T-helper 2 cell treated with Interferon-gamma antibody and Interleukin-4, amounts not matched to agents 5 μg/mL and 100 μg/mL, for 36 hours (primary cell): ENCODE results near the gene CR2.
"Not testable (repeated sequence)": the region's sequence is repeated elsewhere in the genome, so short reads cannot be mapped to it uniquely, and the experiment has no call there.

Source experiments
- DNase-seq: peaks from one replicate; pipeline ENCODE4 v3.0.0; 2021; ENCODE audit warnings: low spot score
- H3K27ac Mint-ChIP-seq: one replicate; pipeline ENCODE4 v1.8.0; 2021; ENCODE audit warnings: mild to moderate bottlenecking, mixed read lengths
- H3K27me3 Mint-ChIP-seq: one replicate; pipeline ENCODE4 v1.8.0; 2021; ENCODE audit warnings: low read depth, mixed read lengths
- H3K36me3 Mint-ChIP-seq: one replicate; pipeline ENCODE4 v1.8.0; 2021; ENCODE audit warnings: low read depth, mixed read lengths
- H3K4me1 Mint-ChIP-seq: one replicate; pipeline ENCODE4 v1.8.0; 2021; ENCODE audit warnings: low read depth, mixed read lengths
- H3K4me3 Mint-ChIP-seq: one replicate; pipeline ENCODE4 v1.8.0; 2022; ENCODE audit warnings: mild to moderate bottlenecking, moderate library complexity, mixed read lengths
- H3K9me3 Mint-ChIP-seq: one replicate; pipeline ENCODE4 v1.8.0; 2021; ENCODE audit warnings: mixed read lengths

Gene CR2

DNA sequence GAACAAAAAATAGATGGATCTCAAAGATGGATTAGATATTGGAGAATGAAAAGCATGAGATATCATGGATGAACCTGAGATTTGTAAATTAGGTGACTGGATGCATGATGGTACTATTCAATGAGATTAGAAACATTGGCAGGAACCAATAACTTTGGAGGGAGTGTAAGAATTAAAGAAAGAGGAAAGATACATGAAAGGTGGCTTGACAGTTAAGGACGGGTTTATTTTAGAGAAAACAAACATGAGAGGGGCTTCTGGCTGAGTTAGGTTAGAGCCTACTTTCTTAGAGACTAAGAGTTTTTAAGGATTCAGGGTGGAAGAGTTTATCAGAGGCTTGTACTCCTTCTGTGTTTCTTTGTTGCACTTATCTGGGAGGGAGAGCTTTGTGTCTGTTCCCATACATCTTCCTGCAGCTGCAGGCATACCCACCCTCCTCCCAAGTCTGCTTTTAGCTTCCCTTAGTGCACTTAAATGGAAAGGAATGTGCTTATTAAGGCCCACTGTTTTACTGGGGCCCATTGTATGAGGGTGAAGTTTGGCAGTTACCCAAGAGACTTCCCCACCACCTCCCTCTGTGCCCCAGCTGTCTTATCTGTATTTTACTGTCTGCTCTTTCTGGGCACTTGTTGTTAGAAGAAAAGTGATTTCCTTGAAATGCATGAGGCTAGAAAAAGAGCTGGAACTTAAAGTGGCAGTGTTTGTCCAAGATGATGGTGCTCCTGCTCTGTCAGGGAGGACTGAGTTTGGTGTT lies 26.1 kb upstream of the CR2 start:
- peaks cover 13% of the 10 kb centered on the region for H3K27me3 Mint-ChIP-seq
- no peak overlapping the region for H3K27ac Mint-ChIP-seq
- DNase-seq: no peak
- H3K4me3 Mint-ChIP-seq: no peak overlapping the region
- no peaks in the 10 kb centered on the region for H3K9me3 Mint-ChIP-seq
- H3K4me1 Mint-ChIP-seq: no peaks in the 10 kb centered on the region
- no peaks in the 10 kb centered on the region for H3K36me3 Mint-ChIP-seq

GRCh38 chr1:207428783-207429182 lies 25.3 kb upstream of the CR2 start:
- H3K27me3 Mint-ChIP-seq: peaks cover 13% of the 10 kb centered on the region
- H3K27ac Mint-ChIP-seq: no peak overlapping the region
- no peak overlapping the region for H3K4me3 Mint-ChIP-seq

GRCh38 chr1:207429963-207430362 lies 24.2 kb upstream of the CR2 start:
- H3K36me3 Mint-ChIP-seq: no peaks in the 10 kb centered on the region
- H3K9me3 Mint-ChIP-seq: no peaks in the 10 kb centered on the region
- H3K4me3 Mint-ChIP-seq: no peak overlapping the region
- H3K4me1 Mint-ChIP-seq: no peaks in the 10 kb centered on the region
- no peak for DNase-seq
- no peak overlapping the region for H3K27ac Mint-ChIP-seq
- H3K27me3 Mint-ChIP-seq: peaks cover 13% of the 10 kb centered on the region

More at GRCh38 chr1:207428783-207429182, 25.3 kb upstream of the CR2 start:
- Mint-ChIP-seq H3K4me1 (no peaks in the 10 kb centered on the region), H3K9me3 (no peaks in the 10 kb centered on the region), H3K36me3 (no peaks in the 10 kb centered on the region)
- no peak for DNase-seq

DNA sequence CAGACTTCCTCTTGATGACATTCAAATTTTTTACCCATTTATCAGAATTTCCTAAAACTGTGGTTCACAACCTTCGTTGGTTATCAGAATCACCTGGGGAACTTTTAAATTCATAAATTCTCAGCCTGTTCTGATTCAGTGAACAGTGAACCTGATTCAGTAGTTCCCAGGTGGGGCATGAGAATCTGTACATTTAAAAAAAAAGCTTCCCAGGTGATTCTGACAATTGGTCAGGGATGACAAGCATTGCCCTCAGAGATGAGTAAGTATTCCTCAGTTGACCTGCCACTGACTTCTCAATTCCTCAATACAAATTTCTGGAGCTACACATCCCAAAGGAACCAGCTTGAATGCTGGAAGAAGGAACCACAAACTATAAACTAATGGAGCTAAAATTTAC lies 23.5 kb upstream of the CR2 start:
- no peaks in the 10 kb centered on the region for H3K9me3 Mint-ChIP-seq
- DNase-seq: no peak
- H3K27me3 Mint-ChIP-seq: peaks cover 13% of the 10 kb centered on the region
- H3K27ac Mint-ChIP-seq: no peak overlapping the region
- H3K36me3 Mint-ChIP-seq: no peaks in the 10 kb centered on the region
- no peaks in the 10 kb centered on the region for H3K4me1 Mint-ChIP-seq
- H3K4me3 Mint-ChIP-seq: no peak overlapping the region

- H3K9me3 Mint-ChIP-seq: no peaks in the 10 kb centered on the region
- H3K36me3 Mint-ChIP-seq: no peaks in the 10 kb centered on the region
- H3K4me1 Mint-ChIP-seq: no peaks in the 10 kb centered on the region
- no peak overlapping the region for H3K27ac Mint-ChIP-seq
- no peak for DNase-seq
- H3K27me3 Mint-ChIP-seq: peaks cover 13% of the 10 kb centered on the region
- H3K4me3 Mint-ChIP-seq: no peak overlapping the region
Measured at GRCh38 chr1:207431508-207431907, 22.6 kb upstream of the CR2 start.

DNA sequence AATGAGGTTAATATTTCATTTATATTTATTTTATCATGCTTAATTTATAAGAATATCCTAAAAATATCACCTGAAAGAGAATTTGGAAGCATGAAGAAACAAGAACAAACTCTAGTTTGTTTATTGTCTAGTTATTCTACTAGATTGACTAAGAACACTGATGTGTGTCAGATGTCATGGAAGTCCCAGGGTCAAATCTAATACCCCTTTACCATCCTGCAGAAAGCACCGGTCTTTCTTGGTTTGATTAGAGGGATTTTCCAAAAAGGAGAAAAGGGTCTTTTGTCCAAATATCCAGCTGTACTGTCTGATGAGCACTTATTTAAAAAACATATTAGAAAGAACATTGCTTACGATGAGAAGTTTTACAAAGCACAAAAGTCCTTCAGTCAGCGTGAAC lies 20.7 kb upstream of the CR2 start:
- DNase-seq: no peak
- H3K27me3 Mint-ChIP-seq: peaks cover 7% of the 10 kb centered on the region
- H3K27ac Mint-ChIP-seq: no peak overlapping the region
- no peak overlapping the region for H3K4me3 Mint-ChIP-seq
- H3K9me3 Mint-ChIP-seq: no peaks in the 10 kb centered on the region
- no peaks in the 10 kb centered on the region for H3K36me3 Mint-ChIP-seq
- H3K4me1 Mint-ChIP-seq: no peaks in the 10 kb centered on the region

DNA sequence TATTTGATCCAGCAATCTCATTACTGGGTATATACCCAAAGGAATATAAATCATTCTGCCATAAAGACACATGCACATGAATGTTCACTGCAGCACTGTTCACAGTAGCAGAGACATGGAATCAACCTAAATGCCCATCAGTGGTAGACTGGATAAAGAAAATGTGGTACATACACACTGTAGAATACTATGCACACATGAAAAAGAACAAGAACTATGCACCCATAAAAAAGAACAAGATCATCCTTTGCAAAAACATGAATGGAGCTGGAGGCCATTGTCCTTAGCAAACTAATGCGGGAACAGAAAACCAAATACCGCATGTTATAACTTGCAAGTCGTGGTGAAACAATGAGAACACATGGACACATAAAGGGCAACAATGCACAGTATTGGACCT lies 17.4 kb upstream of the CR2 start:
- not testable (repeated sequence) for H3K4me3 Mint-ChIP-seq, H3K27me3 Mint-ChIP-seq, H3K9me3 Mint-ChIP-seq, H3K36me3 Mint-ChIP-seq, DNase-seq, H3K27ac Mint-ChIP-seq, H3K4me1 Mint-ChIP-seq

DNA sequence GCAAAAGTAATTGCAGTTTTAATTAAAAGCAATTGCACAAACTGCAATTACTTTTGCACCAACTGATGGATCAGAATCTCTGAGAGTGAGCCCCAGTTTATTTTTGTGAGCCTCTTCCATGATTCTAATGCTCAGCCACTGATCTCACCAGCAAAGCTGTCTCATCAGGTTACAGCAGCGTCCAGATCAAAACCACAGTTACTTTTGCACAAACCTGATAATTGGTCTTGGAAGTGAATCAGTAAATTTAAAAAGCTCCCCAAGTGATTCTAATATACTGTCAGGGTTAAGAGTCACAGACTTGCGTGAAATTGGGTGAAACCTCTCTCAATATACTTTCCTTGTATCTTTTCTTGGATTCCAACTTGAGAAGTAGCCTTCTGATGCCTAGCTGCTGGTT lies 13.5 kb upstream of the CR2 start:
- H3K36me3 Mint-ChIP-seq: no peaks in the 10 kb centered on the region
- H3K27ac Mint-ChIP-seq: no peak overlapping the region
- peaks cover 22% of the 10 kb centered on the region for H3K27me3 Mint-ChIP-seq
- H3K4me3 Mint-ChIP-seq: no peak overlapping the region
- H3K4me1 Mint-ChIP-seq: no peaks in the 10 kb centered on the region
- H3K9me3 Mint-ChIP-seq: no peaks in the 10 kb centered on the region
- no peak for DNase-seq

GRCh38 chr1:207444514-207445217 lies 9.5 kb upstream of the CR2 start:
- H3K36me3 Mint-ChIP-seq: no peaks in the 10 kb centered on the region
- H3K4me1 Mint-ChIP-seq: no peaks in the 10 kb centered on the region
- DNase-seq: no peak
- no peaks in the 10 kb centered on the region for H3K9me3 Mint-ChIP-seq
- H3K27me3 Mint-ChIP-seq: peaks cover 34% of the 10 kb centered on the region
- no peak overlapping the region for H3K27ac Mint-ChIP-seq
- no peak overlapping the region for H3K4me3 Mint-ChIP-seq

GRCh38 chr1:207453710-207454045 lies 450 bp upstream of the CR2 start:
- no peak overlapping the region for H3K27ac Mint-ChIP-seq
- H3K4me3 Mint-ChIP-seq: peak overlapping the region; percentile 19
- H3K4me1 Mint-ChIP-seq: peaks cover 6% of the 10 kb centered on the region
- no peaks in the 10 kb centered on the region for H3K9me3 Mint-ChIP-seq
- H3K27me3 Mint-ChIP-seq: peaks cover 49% of the 10 kb centered on the region
- H3K36me3 Mint-ChIP-seq: no peaks in the 10 kb centered on the region
- DNase-seq: no peak

- peak overlapping the region; percentile 39 for H3K4me3 Mint-ChIP-seq
- H3K27ac Mint-ChIP-seq: no peak overlapping the region
- H3K27me3 Mint-ChIP-seq: peaks cover 41% of the 10 kb centered on the region
- H3K4me1 Mint-ChIP-seq: peaks cover 12% of the 10 kb centered on the region
- DNase-seq: no peak
- no peaks in the 10 kb centered on the region for H3K36me3 Mint-ChIP-seq
- no peaks in the 10 kb centered on the region for H3K9me3 Mint-ChIP-seq
Measured at GRCh38 chr1:207455183-207455754, 1.1 kb downstream of the CR2 start.

- Mint-ChIP-seq H3K36me3 (no peaks in the 10 kb centered on the region), H3K4me1 (peaks cover 28% of the 10 kb centered on the region), H3K4me3 (no peak overlapping the region), H3K27me3 (peaks cover 16% of the 10 kb centered on the region), H3K27ac (no peak overlapping the region), H3K9me3 (no peaks in the 10 kb centered on the region)
- DNase-seq: no peak
Measured at GRCh38 chr1:207458414-207458813, 4.3 kb downstream of the CR2 start.

GRCh38 chr1:207459008-207459407 lies 4.9 kb downstream of the CR2 start:
- H3K9me3 Mint-ChIP-seq: no peaks in the 10 kb centered on the region
- DNase-seq: no peak
- no peak overlapping the region for H3K27ac Mint-ChIP-seq
- H3K4me3 Mint-ChIP-seq: no peak overlapping the region
- H3K4me1 Mint-ChIP-seq: peaks cover 34% of the 10 kb centered on the region
- H3K27me3 Mint-ChIP-seq: peaks cover 14% of the 10 kb centered on the region
- no peaks in the 10 kb centered on the region for H3K36me3 Mint-ChIP-seq

- Mint-ChIP-seq H3K9me3 (no peaks in the 10 kb centered on the region), H3K27me3 (peaks cover 8% of the 10 kb centered on the region), H3K27ac (no peak overlapping the region), H3K36me3 (no peaks in the 10 kb centered on the region), H3K4me1 (peaks cover 28% of the 10 kb centered on the region), H3K4me3 (no peak overlapping the region)
- DNase-seq: no peak
Measured at GRCh38 chr1:207461649-207462048, 7.5 kb downstream of the CR2 start.
